Gastrocnemius medialis (tissue), 4 donors: ENCODE measurements around the gene GALNT9. TPM values are rescaled to one million over a fixed set of nuclear protein-coding genes. Genes with fewer than 3 reads are reported as not detected.

Experiments
- ATAC-seq, 2 donors: fragments of 150-250 bp; one replicate each; pipeline ENCODE4 v1.9.1; 2016
- DNase-seq, 2 donors: peaks; one replicate each; pipeline ENCODE4 v3.0.0-alpha.2; 2019
- H3K27ac ChIP-seq, 4 donors: fragments of 200-600 bp; sonication (generic); 1 replicate in 1 of 4; 2 replicates in 3 of 4; pipeline ENCODE4 v1.5.1; 2016 to 2018; ENCODE audit warnings: mild to moderate bottlenecking in 2 of 4, moderate library complexity in 1 of 4
- H3K27me3 ChIP-seq, 3 donors: fragments of 200-600 bp; sonication (generic) in 2 of 3; 1 replicate in 1 of 3; 2 replicates in 2 of 3; pipeline versions ENCODE4 v1.5.1 to v1.6.0; 2016 to 2019; ENCODE audit warnings: mild to moderate bottlenecking in 1 of 3, moderate library complexity in 1 of 3
- H3K36me3 ChIP-seq, 2 donors: fragments of 200-600 bp; sonication (generic) in 1 of 2; one replicate each; pipeline ENCODE4 v1.5.1; 2017 to 2018
- H3K4me1 ChIP-seq, 2 donors: fragments of 200-600 bp; sonication (generic) in 1 of 2; one replicate each; pipeline ENCODE4 v1.5.1; 2016 to 2017; ENCODE audit warnings: mild to moderate bottlenecking in 2 of 2
- H3K4me3 ChIP-seq, 4 donors: fragments of 200-600 bp; sonication (generic) in 3 of 4; 1 replicate in 1 of 4; 2 replicates in 3 of 4; pipeline ENCODE4 v1.5.1; 2016 to 2019; ENCODE audit warnings: mild to moderate bottlenecking in 2 of 4
- H3K9me3 ChIP-seq, 3 donors: fragments of 200-600 bp; sonication (generic) in 2 of 3; 1 replicate in 1 of 3; 2 replicates in 2 of 3; pipeline ENCODE4 v1.5.1; 2016 to 2019
- POLR2A ChIP-seq, 2 donors: fragments of 450-650 bp; IDR thresholded peaks; one replicate each; pipeline ENCODE4 v1.6.1; 2017; ENCODE audit warnings: antibody characterized with exemption in 2 of 2, mild to moderate bottlenecking in 2 of 2, moderate library complexity in 2 of 2
- in situ Hi-C, 4 donors: fragments of 200-750 bp; cut with MboI; loops; one replicate each; pipeline versions ENCODE4 v1.15.0 to v1.8.0; 2017; ENCODE audit warnings: low sequenced_read_pairs in 4 of 4
- intact Hi-C: fragments of 100-400 bp; cut with DNase I; formaldehyde crosslinking; loops from one replicate; pipeline ENCODE4 v1.15.1; 2023; ENCODE audit warnings: low total_unique reads
- total RNA-seq, 4 donors: library from RNA; depleted of rRNA; stranded (reverse); fragments of >200 nt; gene quantifications; one replicate each; pipeline versions ENCODE4 v1.1.0 to v1.2.3, GENCODE V29; 2016
- TF ChIP-seq, protein P1 (sequence below), 5 experiments: fragments of 450-650 bp in 3 of 5; fragments of 200-600 bp in 2 of 5; sonication (generic) in 2 of 5; IDR thresholded peaks in 4 of 5; conservative IDR thresholded peaks in 1 of 5; 1 replicate in 4 of 5; 2 replicates in 1 of 5; pipeline ENCODE4 v1.5.1; 2016 to 2019; ENCODE audit warnings: antibody characterized with exemption in 5 of 5, mild to moderate bottlenecking in 3 of 5, moderate library complexity in 3 of 5

Gene GALNT9
- total RNA-seq, 4 donors from 2014 or later = not detected

DNA sequence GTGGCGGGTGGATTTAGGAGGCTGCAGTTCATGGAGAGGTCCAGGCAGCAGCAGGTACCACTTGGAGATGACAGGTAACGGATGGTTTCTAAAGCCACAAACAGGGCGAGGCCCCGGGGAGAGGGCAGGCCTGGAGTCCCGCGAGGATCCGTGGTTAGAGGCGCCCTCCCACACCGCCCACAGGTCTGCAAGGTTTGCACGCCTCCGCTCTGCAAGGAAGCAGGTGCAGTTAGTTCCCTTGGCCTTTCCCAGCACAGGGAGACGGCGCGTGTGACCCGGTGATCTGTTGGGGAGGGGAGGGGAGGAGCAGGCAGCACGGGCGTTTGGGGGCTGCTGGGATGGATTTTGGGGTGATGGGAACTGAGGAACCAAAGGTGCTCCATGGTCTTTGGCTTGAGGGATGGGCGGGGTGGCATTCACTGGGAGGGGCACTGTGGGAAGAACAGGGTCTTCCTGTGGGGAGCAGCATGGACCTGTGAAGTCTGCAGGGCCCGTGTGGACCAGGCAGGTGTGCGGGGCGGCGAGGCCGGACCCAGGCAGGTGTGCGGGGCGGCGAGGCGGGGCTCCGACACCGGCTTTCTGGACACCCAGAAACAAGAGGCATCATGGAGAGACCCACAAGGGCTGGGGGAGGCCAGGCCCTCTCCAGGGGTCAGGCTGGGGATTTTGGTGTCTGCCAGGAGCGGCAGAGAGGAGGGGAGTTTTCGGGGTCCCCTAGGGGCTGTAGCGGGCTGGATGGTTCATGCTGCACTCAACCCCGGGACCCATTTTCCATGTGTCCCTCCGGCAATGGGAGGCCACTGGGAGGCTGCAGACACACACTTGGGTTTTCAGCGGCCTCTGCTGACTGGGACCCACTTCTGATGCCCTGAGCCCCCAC, 156.0 kb downstream of the GALNT9 start:
- H3K27me3 ChIP-seq = peaks cover 34 to 44% (median 43%) of the 10 kb centered on the region in 3 donors
- in situ Hi-C loops = no loop called here
- no peak overlapping the region for H3K4me3 ChIP-seq
- H3K9me3 ChIP-seq = no peaks in the 10 kb centered on the region
- H3K36me3 ChIP-seq = no peaks in the 10 kb centered on the region
- H3K27ac ChIP-seq = no peak overlapping the region
- intact Hi-C loops = no loop called here
- DNase-seq = no peak
- H3K4me1 ChIP-seq = peaks cover under 1 to 3% of the 10 kb centered on the region in 2 donors
- ATAC-seq = no peak
- TF ChIP-seq, protein P1, sequence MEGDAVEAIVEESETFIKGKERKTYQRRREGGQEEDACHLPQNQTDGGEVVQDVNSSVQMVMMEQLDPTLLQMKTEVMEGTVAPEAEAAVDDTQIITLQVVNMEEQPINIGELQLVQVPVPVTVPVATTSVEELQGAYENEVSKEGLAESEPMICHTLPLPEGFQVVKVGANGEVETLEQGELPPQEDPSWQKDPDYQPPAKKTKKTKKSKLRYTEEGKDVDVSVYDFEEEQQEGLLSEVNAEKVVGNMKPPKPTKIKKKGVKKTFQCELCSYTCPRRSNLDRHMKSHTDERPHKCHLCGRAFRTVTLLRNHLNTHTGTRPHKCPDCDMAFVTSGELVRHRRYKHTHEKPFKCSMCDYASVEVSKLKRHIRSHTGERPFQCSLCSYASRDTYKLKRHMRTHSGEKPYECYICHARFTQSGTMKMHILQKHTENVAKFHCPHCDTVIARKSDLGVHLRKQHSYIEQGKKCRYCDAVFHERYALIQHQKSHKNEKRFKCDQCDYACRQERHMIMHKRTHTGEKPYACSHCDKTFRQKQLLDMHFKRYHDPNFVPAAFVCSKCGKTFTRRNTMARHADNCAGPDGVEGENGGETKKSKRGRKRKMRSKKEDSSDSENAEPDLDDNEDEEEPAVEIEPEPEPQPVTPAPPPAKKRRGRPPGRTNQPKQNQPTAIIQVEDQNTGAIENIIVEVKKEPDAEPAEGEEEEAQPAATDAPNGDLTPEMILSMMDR (IDR thresholded peaks at IDR 0.05 in 4 of 5, conservative IDR thresholded peaks at IDR 0.05 in 1 of 5) = no peak
- no peak for TF ChIP-seq POLR2A (IDR thresholded peaks at IDR 0.05)

DNA sequence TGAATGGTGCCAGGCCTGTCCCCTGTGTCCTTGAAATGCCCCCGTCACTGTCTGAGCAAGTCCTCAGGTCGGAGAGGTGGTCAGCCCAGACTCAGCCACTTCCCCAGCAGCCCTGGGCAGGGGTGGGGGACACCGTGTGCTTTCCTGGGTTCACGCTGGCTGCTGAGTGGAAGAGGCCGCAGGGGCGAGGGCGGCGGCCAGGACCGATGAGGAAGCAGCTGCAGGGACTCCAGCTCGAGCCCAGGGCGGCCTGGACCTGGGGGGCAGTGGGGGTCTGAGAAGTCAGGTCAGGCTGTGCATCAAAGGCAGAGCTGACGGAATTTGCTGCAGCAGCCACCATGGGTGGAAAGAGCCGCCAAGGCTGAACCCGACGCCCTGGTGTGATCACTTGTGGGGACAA, 156.8 kb downstream of the GALNT9 start:
- TF ChIP-seq, protein P1 (IDR thresholded peaks at IDR 0.05 in 4 of 5, conservative IDR thresholded peaks at IDR 0.05 in 1 of 5) = no peak
- TF ChIP-seq POLR2A (IDR thresholded peaks at IDR 0.05) = no peak
- ATAC-seq (no peak), DNase-seq (no peak)
- Histone ChIP-seq H3K9me3 (no peaks in the 10 kb centered on the region), H3K27me3 (peaks cover 34 to 44% (median 43%) of the 10 kb centered on the region in 3 donors), H3K4me1 (no peaks in the 10 kb centered on the region), H3K36me3 (no peaks in the 10 kb centered on the region), H3K4me3 (no peak overlapping the region), H3K27ac (no peak overlapping the region)
- in situ Hi-C loops = no loop called here
- intact Hi-C loops = no loop called here

DNA sequence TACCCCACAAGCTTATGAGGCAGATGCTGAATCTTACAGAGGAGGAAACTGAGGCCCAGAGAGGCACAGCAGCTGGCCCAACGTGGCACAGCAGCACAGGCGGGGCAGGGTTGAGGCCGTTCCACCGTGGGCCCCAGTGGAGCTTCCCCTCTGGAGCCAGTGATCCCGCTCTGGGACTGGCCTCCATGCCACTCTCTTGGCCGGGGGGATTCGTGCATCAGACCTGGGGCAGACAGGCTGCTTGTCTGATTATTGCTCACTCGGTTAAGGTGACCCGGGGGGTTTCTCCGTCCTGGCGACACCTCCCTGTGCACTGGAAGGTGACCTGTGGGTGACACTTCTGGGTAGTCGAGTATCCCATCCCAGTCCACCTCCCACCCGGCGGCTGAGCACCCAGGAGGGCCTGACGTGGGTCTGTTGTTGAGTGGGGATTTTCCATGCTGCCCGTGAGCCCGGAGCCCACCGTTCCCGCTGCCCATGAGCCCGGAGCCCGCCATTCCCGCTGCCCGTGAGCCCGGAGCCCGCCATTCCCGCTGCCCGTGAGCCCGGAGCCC, 157.3 kb downstream of the GALNT9 start:
- Histone ChIP-seq H3K4me3 (no peak overlapping the region), H3K27me3 (peaks cover 28 to 41% (median 40%) of the 10 kb centered on the region in 3 donors), H3K27ac (no peak overlapping the region), H3K9me3 (no peaks in the 10 kb centered on the region), H3K4me1 (no peaks in the 10 kb centered on the region), H3K36me3 (no peaks in the 10 kb centered on the region)
- no peak for DNase-seq
- intact Hi-C loops (no loop called here), in situ Hi-C loops (no loop called here)
- TF ChIP-seq POLR2A (IDR thresholded peaks at IDR 0.05) = no peak
- TF ChIP-seq, protein P1 (IDR thresholded peaks at IDR 0.05 in 4 of 5, conservative IDR thresholded peaks at IDR 0.05 in 1 of 5) = no peak
- no peak for ATAC-seq

DNA sequence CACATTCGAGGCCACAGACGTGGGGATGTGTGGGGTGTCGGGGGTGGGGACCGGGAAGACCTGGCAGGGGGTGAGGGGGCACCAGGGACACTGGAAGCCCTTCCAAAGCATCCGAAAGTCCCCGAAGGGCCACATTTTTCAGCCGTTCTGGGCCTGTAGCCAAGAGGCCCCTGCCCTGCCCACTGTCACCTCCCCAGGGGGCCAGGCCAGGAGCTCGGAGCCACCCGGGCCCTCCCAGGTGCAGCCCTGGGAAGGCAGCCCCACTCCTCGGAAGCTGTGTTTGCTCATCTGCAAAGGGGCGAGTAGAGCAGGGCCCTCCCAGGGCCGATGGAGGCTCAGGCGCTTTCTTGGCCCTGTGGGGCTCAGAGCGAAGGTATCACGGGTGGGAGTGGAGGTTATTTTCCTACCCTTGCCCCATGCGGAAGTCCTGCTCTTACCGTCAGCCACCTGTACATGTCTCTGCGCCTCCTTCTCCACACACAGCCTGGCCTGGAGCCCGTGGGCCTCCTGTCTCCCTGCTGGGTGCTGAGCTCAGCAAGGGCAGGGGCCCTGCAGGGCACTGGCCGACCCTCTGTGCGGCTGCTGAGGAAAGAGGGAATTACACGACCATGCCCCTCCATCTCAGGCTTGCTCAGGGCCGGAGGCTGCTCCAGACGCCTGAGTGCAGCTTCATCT, 158.0 kb downstream of the GALNT9 start:
- H3K9me3 ChIP-seq = no peaks in the 10 kb centered on the region
- TF ChIP-seq POLR2A (IDR thresholded peaks at IDR 0.05) = no peak
- TF ChIP-seq, protein P1 (IDR thresholded peaks at IDR 0.05 in 4 of 5, conservative IDR thresholded peaks at IDR 0.05 in 1 of 5) = no peak
- no peak overlapping the region for H3K27ac ChIP-seq
- no peak overlapping the region for H3K4me3 ChIP-seq
- intact Hi-C loops = no loop called here
- DNase-seq = no peak
- H3K4me1 ChIP-seq = no peaks in the 10 kb centered on the region
- no peak for ATAC-seq
- in situ Hi-C loops = no loop called here
- no peaks in the 10 kb centered on the region for H3K36me3 ChIP-seq
- peaks cover 25 to 38% (median 35%) of the 10 kb centered on the region in 3 donors for H3K27me3 ChIP-seq
